AG04450 (cell line): ENCODE data around the gene LYRM4. TPM values are rescaled to one million over a fixed set of nuclear protein-coding genes. Genes with fewer than 3 reads are reported as not detected.
"Not testable (repeated sequence)": the region's sequence is repeated elsewhere in the genome, so short reads cannot be mapped to it uniquely, and the experiment has no call there.

Source experiments
- CTCF ChIA-PET: fragments of 300-600, 350-600 bp; formaldehyde crosslinking; extraction: SDS; loops from one replicate; lab custom pipeline; 2022; ENCODE audit warnings: antibody characterized with exemption, inconsistent platforms; lab: Charles Lee
- POLR2A ChIA-PET: fragments of 350-600 bp; formaldehyde crosslinking; extraction: SDS; loops from one replicate; lab custom pipeline; 2021; ENCODE audit warnings: antibody characterized with exemption, inconsistent platforms; lab: Yijun Ruan, JAX
- DNase-seq: peaks from one replicate; pipeline ENCODE4 v3.0.0-alpha.2; 2011; ENCODE audit warnings: low read depth, low spot score
- H3K27ac ChIP-seq: one replicate; pipeline ENCODE4 v1.5.1; 2012; ENCODE audit warnings: low read depth, low read length, control low read depth
- H3K27me3 ChIP-seq: one replicate; pipeline ENCODE4 v1.6.0; 2012; ENCODE audit warnings: low read length; ENCODE audit not compliant: control insufficient read depth, insufficient read depth
- H3K4me3 ChIP-seq: 2 replicates; pipeline ENCODE4 v1.5.1; 2011; ENCODE audit warnings: mild to moderate bottlenecking, low read depth, low read length, control low read depth
- H3K9me3 ChIP-seq: 2 replicates; pipeline ENCODE4 v1.5.1; 2012; ENCODE audit warnings: low read length; ENCODE audit not compliant: control insufficient read depth, insufficient read depth
- CTCF ChIP-seq: IDR thresholded peaks from 2 replicates; pipeline ENCODE4 v1.5.1; 2011; ENCODE audit warnings: low read depth, low read length, control low read depth, inconsistent platforms
- polyA plus RNA-seq: library from polyadenylated mRNA; depleted of rRNA; stranded (reverse); fragments of >200 nt; gene quantifications from 2 replicates; pipeline ENCODE4 v1.2.3, GENCODE V29; 2011

The LYRM4 gene
- polyA plus RNA-seq, 1 experiment, result 41.4 TPM

GRCh38 chr6:5067305-5067704, 193.4 kb downstream of the LYRM4 start:
- DNase-seq, result no peak
- Histone ChIP-seq H3K27ac (no peak overlapping the region), H3K27me3 (no peaks in the 10 kb centered on the region), H3K9me3 (peaks cover 10% of the 10 kb centered on the region), H3K4me3 (no peak overlapping the region)
- TF ChIP-seq CTCF, result no peak
- CTCF ChIA-PET, result no interaction called here
- POLR2A ChIA-PET, result no interaction called here

GRCh38 chr6:5066456-5067093, 194.2 kb downstream of the LYRM4 start:
- no peak for DNase-seq
- Histone ChIP-seq H3K27me3 (no peaks in the 10 kb centered on the region), H3K27ac (no peak overlapping the region), H3K9me3 (peaks cover 10% of the 10 kb centered on the region), H3K4me3 (no peak overlapping the region)
- ChIA-PET POLR2A (no interaction called here), CTCF (no interaction called here)
- TF ChIP-seq CTCF, result no peak

GRCh38 chr6:5063617-5064016, 197.1 kb downstream of the LYRM4 start:
- H3K27me3 ChIP-seq, result no peaks in the 10 kb centered on the region
- H3K27ac ChIP-seq, result no peak overlapping the region
- no peak for DNase-seq
- H3K4me3 ChIP-seq, result no peak overlapping the region
- CTCF ChIA-PET, result no interaction called here
- POLR2A ChIA-PET, result no interaction called here
- H3K9me3 ChIP-seq, result peaks cover 10% of the 10 kb centered on the region
- no peak for TF ChIP-seq CTCF

GRCh38 chr6:5061152-5061551, 199.6 kb downstream of the LYRM4 start:
- H3K4me3 ChIP-seq, result no peak overlapping the region
- H3K27ac ChIP-seq, result no peak overlapping the region
- CTCF ChIA-PET, result no interaction called here
- no peak for DNase-seq
- H3K9me3 ChIP-seq, result no peaks in the 10 kb centered on the region
- POLR2A ChIA-PET, result no interaction called here
- no peak for TF ChIP-seq CTCF
- peaks cover 3% of the 10 kb centered on the region for H3K27me3 ChIP-seq

- DNase-seq, H3K27ac ChIP-seq, H3K4me3 ChIP-seq, CTCF ChIA-PET, POLR2A ChIA-PET, H3K27me3 ChIP-seq, H3K9me3 ChIP-seq: not testable (repeated sequence)
These were observed 200.3 kb downstream of the LYRM4 start for GRCh38 chr6:5060439-5060838.
